Endodermal cell (in vitro differentiated cells): ENCODE results near the gene SLC38A4. TPM values are rescaled to one million over a fixed set of nuclear protein-coding genes. Genes with fewer than 3 reads are reported as not detected.

Experiments
- DNase-seq: peaks from one replicate; pipeline ENCODE4 v3.0.0-alpha.2; 2017
- H3K27ac ChIP-seq: 2 replicates; pipeline ENCODE4 v1.5.1; 2013; ENCODE audit warnings: mild to moderate bottlenecking, low read depth, low read length, moderate library complexity
- H3K27me3 ChIP-seq: 2 replicates; pipeline ENCODE4 v1.6.1; 2013; ENCODE audit warnings: mild to moderate bottlenecking, low read length, moderate library complexity; ENCODE audit not compliant: insufficient read depth, control insufficient read depth, poor library complexity, severe bottlenecking
- H3K36me3 ChIP-seq: 2 replicates; pipeline ENCODE4 v1.7.0; 2013; ENCODE audit warnings: mild to moderate bottlenecking, low read length, moderate library complexity; ENCODE audit not compliant: control insufficient read depth, insufficient read depth
- H3K4me1 ChIP-seq: one replicate; pipeline ENCODE4 v1.7.0; 2013; ENCODE audit warnings: low read length; ENCODE audit not compliant: control insufficient read depth, insufficient read depth
- H3K4me3 ChIP-seq: 2 replicates; pipeline ENCODE4 v1.5.1; 2013; ENCODE audit warnings: mild to moderate bottlenecking, low read length, moderate library complexity
- H3K9ac ChIP-seq: 2 replicates; pipeline ENCODE4 v1.6.1; 2013; ENCODE audit warnings: mild to moderate bottlenecking, low read length, moderate library complexity; ENCODE audit not compliant: poor library complexity, severe bottlenecking; ENCODE audit errors: extremely low read depth
- H3K9me3 ChIP-seq: 2 replicates; pipeline ENCODE4 v1.6.1; 2013; ENCODE audit warnings: mild to moderate bottlenecking, low read length, moderate library complexity; ENCODE audit not compliant: control insufficient read depth
- H3K27ac Mint-ChIP-seq: 2 replicates; pipeline ENCODE4 v1.8.0; 2020; ENCODE audit warnings: mixed read lengths
- H3K27me3 Mint-ChIP-seq: 2 replicates; pipeline ENCODE4 v1.8.0; 2021; ENCODE audit warnings: mild to moderate bottlenecking, mixed read lengths; ENCODE audit not compliant: insufficient read depth
- H3K36me3 Mint-ChIP-seq: 2 replicates; pipeline ENCODE4 v1.8.0; 2020; ENCODE audit warnings: low read depth, mixed read lengths
- H3K4me1 Mint-ChIP-seq: 2 replicates; pipeline ENCODE4 v1.8.0; 2020; ENCODE audit warnings: mixed read lengths
- H3K4me3 Mint-ChIP-seq: 2 replicates; pipeline ENCODE4 v1.8.0; 2020; ENCODE audit warnings: mild to moderate bottlenecking, moderate library complexity, mixed read lengths
- H3K9me3 Mint-ChIP-seq: 2 replicates; pipeline ENCODE4 v1.8.0; 2020; ENCODE audit warnings: mild to moderate bottlenecking, mixed read lengths
- WGBS, 2 experiments: methylation state at CpG; one replicate each; pipeline versions ENCODE4 v1.1.5 to v1.1.7; 2013; ENCODE audit warnings: missing lambda C conversion rate in 2 of 2, mixed read lengths in 1 of 2; ENCODE audit not compliant: insufficient coverage in 1 of 2, insufficient read length in 1 of 2; 5-methylcytosine and 5-hydroxymethylcytosine counted together
- total RNA-seq, 2 donors: library from RNA; stranded (reverse); fragmentation: NEBNext Ultra II Directional in 1 of 2; extraction: Animal tissue kit (Norgen Biotek cat#: 25700) in 1 of 2; gene quantifications; 2 replicates in 1 of 2; 3 replicates in 1 of 2; pipeline ENCODE4 v1.2.1, GENCODE V29; 2021
- TF ChIP-seq, protein P1 (sequence below): fragments of 200-600 bp; sonication (generic); conservative IDR thresholded peaks from 2 replicates; pipeline ENCODE4 v1.5.0; 2021; ENCODE audit warnings: antibody characterized with exemption, mild to moderate bottlenecking

SLC38A4 gene
- total RNA-seq, 2 donors from 2014 or later, result 0.62 TPM; not detected in 1

DNA sequence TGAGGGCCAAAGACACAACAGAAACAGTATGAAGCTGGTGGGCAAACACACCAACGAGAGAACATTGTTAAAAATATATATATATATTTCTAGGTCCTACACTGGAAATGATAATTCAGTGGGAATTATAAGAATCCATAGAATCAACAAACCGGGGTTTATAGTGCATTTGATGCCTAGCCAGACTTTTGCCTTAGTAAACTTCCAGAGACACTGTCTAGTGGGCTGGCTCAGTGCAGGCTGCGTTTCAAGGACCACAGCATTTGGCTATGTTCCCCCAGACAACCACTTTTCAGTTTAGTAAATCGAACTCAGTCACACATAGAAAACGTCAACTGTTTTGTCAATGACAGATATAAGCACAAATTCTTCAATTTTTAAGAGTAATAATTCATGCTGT lies 41.9 kb downstream of the SLC38A4 start:
- TF ChIP-seq, protein P1, sequence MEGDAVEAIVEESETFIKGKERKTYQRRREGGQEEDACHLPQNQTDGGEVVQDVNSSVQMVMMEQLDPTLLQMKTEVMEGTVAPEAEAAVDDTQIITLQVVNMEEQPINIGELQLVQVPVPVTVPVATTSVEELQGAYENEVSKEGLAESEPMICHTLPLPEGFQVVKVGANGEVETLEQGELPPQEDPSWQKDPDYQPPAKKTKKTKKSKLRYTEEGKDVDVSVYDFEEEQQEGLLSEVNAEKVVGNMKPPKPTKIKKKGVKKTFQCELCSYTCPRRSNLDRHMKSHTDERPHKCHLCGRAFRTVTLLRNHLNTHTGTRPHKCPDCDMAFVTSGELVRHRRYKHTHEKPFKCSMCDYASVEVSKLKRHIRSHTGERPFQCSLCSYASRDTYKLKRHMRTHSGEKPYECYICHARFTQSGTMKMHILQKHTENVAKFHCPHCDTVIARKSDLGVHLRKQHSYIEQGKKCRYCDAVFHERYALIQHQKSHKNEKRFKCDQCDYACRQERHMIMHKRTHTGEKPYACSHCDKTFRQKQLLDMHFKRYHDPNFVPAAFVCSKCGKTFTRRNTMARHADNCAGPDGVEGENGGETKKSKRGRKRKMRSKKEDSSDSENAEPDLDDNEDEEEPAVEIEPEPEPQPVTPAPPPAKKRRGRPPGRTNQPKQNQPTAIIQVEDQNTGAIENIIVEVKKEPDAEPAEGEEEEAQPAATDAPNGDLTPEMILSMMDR, result no peak
- no peak overlapping the region for H3K27ac ChIP-seq
- no peaks in the 10 kb centered on the region for H3K27me3 Mint-ChIP-seq
- no peak overlapping the region for H3K4me3 Mint-ChIP-seq
- H3K36me3 Mint-ChIP-seq, result no peaks in the 10 kb centered on the region
- no peaks in the 10 kb centered on the region for H3K4me1 Mint-ChIP-seq
- DNase-seq, result no peak
- no peak overlapping the region for H3K27ac Mint-ChIP-seq
- no peaks in the 10 kb centered on the region for H3K9me3 ChIP-seq
- H3K4me1 ChIP-seq, result no peaks in the 10 kb centered on the region
- H3K36me3 ChIP-seq, result no peaks in the 10 kb centered on the region
- no peak overlapping the region for H3K9ac ChIP-seq
- H3K9me3 Mint-ChIP-seq, result no peaks in the 10 kb centered on the region
- H3K4me3 ChIP-seq, result no peak overlapping the region
- no peaks in the 10 kb centered on the region for H3K27me3 ChIP-seq
- 79 to 90% methylated on average over 2 of the region's 5 CpGs for WGBS, 2 experiments

- no peak overlapping the region for H3K4me3 ChIP-seq
- H3K4me3 Mint-ChIP-seq, result no peak overlapping the region
Observed at GRCh38 chr12:46779879-46780278, 45.9 kb downstream of the SLC38A4 start.

DNA sequence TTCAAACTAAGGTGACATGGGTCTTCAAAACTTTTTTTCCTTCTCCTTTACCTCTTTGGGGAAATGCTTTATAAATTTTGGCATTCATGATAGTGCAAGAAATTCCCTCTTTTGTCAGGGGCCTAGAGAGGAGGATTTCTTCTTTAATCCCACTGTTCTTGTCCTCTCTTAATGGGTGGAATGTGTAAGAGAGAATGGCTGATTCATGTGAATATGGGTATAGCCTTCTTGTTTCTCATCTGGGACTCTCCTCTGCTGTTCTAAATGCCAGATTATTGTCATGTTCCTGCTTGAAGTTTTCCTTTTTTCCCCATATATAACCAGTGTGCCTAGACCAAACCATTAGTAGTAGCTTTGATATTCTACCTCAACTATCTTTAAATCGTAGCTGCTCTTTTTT lies 46.7 kb downstream of the SLC38A4 start:
- H3K27me3 ChIP-seq, result no peaks in the 10 kb centered on the region
- no peak overlapping the region for H3K4me3 ChIP-seq
- no peaks in the 10 kb centered on the region for H3K9me3 Mint-ChIP-seq
- H3K9me3 ChIP-seq, result no peaks in the 10 kb centered on the region
- H3K4me1 Mint-ChIP-seq, result no peaks in the 10 kb centered on the region
- TF ChIP-seq, protein P1, result no peak
- no peaks in the 10 kb centered on the region for H3K36me3 Mint-ChIP-seq
- no peak overlapping the region for H3K27ac ChIP-seq
- no peak overlapping the region for H3K9ac ChIP-seq
- H3K27me3 Mint-ChIP-seq, result no peaks in the 10 kb centered on the region
- H3K27ac Mint-ChIP-seq, result no peak overlapping the region
- 80% methylated on average over 1 of the region's 1 CpG; no CpG with 5 or more reads in 1 of the 2 experiments for WGBS, 2 experiments
- no peaks in the 10 kb centered on the region for H3K36me3 ChIP-seq
- no peaks in the 10 kb centered on the region for H3K4me1 ChIP-seq
- no peak for DNase-seq
- H3K4me3 Mint-ChIP-seq, result no peak overlapping the region

More at GRCh38 chr12:46779879-46780278, 45.9 kb downstream of the SLC38A4 start:
- no peaks in the 10 kb centered on the region for H3K9me3 ChIP-seq
- Mint-ChIP-seq H3K9me3 (no peaks in the 10 kb centered on the region), H3K27me3 (no peaks in the 10 kb centered on the region), H3K27ac (no peak overlapping the region), H3K4me1 (no peaks in the 10 kb centered on the region), H3K36me3 (no peaks in the 10 kb centered on the region)
- no peak for DNase-seq
- no peaks in the 10 kb centered on the region for H3K36me3 ChIP-seq
- no peaks in the 10 kb centered on the region for H3K4me1 ChIP-seq
- no peak overlapping the region for H3K27ac ChIP-seq
- TF ChIP-seq, protein P1, result no peak
- no peak overlapping the region for H3K9ac ChIP-seq
- H3K27me3 ChIP-seq, result no peaks in the 10 kb centered on the region
